Islet of Langerhans (tissue), 1 donor: ENCODE data around the gene DYRK4.
A peak's percentile ranks its signal among the peaks of the same experiment; 100 is the strongest.
"Not testable (repeated sequence)": the region's sequence is repeated elsewhere in the genome, so short reads cannot be mapped to it uniquely, and the experiment has no call there.

ENCODE experiments used
- FAIRE-seq: peaks from one replicate; lab custom pipeline; 2011; peaks lifted over from hg19 to GRCh38; lab: Jason Lieb, UNC

DYRK4 gene, protein sequence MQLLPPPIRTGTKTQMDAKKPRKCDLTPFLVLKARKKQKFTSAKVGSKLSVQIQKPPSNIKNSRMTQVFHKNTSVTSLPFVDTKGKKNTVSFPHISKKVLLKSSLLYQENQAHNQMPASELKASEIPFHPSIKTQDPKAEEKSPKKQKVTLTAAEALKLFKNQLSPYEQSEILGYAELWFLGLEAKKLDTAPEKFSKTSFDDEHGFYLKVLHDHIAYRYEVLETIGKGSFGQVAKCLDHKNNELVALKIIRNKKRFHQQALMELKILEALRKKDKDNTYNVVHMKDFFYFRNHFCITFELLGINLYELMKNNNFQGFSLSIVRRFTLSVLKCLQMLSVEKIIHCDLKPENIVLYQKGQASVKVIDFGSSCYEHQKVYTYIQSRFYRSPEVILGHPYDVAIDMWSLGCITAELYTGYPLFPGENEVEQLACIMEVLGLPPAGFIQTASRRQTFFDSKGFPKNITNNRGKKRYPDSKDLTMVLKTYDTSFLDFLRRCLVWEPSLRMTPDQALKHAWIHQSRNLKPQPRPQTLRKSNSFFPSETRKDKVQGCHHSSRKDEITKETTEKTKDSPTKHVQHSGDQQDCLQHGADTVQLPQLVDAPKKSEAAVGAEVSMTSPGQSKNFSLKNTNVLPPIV

DNA sequence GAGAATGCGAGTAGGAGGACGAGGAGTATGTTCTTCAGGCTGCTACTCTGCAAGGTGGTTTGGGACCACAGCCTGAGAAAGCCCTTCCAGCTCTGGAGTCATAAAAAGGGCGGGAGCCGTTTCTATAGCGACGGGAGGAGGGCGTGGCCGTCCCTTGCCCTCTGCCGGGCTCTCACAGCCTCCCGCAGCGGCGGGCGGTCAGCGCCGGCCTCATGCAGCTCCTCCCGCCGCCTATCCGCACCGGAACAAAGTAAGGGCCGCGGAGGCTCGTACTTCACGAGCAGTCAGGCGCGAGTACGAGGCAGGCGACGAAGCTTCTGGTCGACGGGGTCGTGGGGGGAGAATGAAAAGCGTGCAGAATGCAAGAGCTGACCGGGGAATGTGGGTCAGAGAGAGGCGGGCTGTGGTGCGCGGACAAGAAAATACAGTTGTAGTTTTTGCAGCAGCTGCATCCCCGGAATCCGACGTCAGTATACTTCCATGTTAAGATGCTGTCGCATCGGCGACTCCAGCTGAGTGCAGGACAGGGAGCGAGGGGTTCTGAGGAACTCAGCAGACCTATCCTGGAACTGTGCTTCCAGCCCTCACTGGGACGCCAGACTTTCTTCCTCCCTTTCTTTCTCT, at the start of gene DYRK4:
DYRK4 (plus strand) TSS at position 175 of the 624 bp plus-strand sequence; CDS start at position 213, 38 bp downstream.
- FAIRE-seq: no peak

DNA sequence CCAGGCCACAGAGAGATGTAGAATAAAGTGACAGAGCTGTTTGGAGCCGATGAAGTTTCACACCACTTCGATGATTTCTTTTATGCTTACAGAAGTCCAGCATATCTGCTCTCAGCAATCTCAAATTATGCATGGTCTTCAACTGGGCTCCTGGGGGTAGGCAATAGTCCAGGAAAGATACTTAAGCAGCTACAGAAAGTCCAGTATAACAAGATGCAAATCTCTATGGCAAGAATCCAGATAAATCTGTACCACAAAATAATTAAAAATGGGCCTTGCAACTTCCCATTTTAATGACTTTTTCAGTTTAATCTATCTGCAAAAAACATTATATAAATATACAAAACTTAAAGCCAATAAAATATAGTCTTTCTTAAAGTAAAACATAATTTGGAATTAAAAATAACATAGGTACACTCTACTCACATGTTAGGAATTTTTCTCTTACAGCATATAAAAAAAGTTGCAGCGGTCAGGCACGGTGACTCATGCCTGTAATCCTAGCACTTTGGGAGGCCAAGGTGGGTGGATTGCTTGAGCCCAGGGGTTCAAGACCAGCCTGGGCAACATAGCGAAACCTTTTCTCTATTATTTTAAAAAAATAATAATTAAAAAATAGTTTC, 43.8 kb upstream of the DYRK4 start:
- FAIRE-seq: no peak

DNA sequence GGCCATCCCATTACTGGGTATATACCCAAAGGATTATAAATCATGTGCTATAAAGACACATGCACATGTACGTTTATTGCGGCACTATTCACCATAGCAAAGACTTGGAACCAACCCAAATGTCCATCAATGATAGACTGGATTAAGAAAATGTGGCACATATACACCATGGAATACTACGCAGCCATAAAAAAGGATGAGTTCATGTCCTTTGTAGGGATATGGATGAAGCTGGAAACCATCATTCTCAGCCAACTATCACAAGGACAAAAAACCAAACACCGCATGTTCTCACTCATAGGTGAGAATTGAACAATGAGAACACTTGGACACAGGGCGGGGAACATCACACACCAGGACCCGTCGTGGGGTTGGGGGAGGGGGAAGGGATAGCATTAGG, 38.6 kb upstream of the DYRK4 start:
- not testable (repeated sequence) for FAIRE-seq

DNA sequence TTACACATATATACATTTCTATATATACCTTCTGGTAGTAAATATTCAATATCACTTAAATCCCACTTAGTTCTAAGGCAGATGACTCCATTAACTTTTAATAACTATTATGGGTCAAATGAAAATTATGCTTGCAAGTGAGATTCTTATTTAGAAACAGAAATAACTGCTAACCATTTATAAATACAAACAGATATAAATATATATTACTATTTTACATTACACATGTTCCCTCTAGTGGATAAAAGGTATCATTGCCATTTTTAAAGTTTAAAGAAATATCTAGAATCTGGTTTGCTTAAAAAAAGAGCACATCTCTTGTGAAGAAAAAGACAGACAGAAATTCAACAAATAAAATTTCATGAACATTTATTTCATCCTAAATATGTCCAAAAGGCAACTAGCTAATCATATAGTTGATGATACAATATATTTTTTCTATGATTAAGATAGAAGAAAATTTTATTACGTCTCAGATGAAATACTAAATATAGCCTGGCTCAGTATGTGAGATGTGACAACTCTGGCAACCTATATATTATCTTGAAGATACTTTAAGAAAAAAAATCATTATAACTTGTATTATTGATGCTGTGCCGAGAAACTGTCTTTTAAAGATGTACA, 35.0 kb upstream of the DYRK4 start:
- peak; percentile 99 for FAIRE-seq

DNA sequence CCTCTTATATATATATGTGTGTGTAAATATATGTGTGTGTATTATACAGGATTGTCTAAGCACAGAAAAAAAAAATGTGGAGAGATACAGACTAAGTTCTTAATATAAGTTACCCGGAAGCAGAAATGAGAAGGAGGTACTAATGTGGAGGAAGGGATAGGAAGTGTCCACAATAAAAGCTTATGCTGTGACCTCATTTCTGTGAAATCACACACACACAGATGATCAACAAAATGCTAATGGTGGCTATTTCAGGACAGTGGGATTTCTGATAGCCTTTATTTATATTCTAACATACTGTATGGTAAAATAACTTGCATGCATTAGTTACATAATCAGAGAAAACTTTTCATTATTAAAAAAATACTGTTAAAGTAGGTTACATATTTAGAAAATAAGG, 31.8 kb upstream of the DYRK4 start:
- no peak for FAIRE-seq

DNA sequence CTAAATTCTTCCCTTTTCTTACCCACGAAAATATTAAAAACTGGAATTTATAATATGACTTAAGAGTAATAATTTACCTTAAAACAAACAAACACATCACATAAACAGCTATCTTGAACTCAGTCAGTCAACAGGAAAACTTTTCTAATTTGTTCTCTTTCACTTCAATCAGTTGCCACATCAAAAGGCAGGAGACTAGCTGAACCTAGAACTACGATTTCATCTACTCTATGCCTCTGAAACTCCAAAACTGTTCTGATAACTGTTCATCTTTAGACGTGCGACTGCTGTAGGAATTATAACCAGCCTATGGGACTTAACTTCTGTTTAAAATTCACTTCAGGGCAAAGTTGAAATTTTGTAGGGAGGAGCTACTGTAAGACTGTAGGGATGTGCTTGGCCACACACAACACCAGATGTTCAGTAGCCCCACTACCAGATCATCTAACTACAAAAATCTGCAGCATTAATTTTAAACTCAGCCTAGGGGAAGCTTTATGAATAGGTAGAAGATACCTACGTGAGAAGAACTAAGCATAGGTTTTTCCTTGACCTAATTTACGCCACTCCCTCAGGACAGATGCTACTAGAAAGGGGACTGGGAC, 30.9 kb upstream of the DYRK4 start:
- no peak for FAIRE-seq

DNA sequence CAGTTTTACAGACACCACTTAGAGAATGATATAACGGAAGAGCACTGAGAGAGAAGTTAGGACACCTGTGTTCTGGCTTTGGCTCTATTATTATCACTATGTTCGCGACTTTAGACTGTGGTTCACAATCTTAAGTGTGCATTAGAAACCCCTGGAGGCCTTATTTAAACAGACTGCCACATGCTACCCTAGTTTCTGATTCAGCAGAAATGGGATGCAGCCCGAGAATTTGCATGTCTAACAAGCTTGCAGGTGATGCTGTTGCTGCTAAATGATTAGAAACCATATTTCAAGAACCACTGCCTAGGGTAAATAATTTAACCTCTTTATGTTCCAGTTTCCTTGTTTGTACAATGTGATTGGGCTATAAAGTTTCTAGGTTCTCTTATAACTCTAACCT, 26.9 kb upstream of the DYRK4 start:
- FAIRE-seq: no peak

DNA sequence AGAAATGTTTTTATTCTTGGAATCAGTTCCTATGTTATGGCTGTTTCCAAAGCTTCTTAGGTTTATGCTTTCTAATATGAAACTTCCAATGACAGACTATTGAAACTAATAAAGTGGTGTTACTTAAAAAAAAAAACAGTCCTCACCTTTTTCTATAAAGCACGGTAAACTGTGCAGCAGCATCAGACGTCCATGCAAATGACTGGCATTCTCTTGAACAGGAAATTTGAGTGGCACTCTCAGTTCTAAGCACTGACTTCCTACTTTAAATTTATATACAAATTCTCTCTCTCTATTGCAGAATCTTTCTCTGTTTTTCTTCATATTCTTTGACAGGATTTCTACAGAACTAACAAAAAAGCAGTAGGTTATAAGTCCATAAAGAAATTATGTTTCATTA, 26.1 kb upstream of the DYRK4 start:
- no peak for FAIRE-seq

DNA sequence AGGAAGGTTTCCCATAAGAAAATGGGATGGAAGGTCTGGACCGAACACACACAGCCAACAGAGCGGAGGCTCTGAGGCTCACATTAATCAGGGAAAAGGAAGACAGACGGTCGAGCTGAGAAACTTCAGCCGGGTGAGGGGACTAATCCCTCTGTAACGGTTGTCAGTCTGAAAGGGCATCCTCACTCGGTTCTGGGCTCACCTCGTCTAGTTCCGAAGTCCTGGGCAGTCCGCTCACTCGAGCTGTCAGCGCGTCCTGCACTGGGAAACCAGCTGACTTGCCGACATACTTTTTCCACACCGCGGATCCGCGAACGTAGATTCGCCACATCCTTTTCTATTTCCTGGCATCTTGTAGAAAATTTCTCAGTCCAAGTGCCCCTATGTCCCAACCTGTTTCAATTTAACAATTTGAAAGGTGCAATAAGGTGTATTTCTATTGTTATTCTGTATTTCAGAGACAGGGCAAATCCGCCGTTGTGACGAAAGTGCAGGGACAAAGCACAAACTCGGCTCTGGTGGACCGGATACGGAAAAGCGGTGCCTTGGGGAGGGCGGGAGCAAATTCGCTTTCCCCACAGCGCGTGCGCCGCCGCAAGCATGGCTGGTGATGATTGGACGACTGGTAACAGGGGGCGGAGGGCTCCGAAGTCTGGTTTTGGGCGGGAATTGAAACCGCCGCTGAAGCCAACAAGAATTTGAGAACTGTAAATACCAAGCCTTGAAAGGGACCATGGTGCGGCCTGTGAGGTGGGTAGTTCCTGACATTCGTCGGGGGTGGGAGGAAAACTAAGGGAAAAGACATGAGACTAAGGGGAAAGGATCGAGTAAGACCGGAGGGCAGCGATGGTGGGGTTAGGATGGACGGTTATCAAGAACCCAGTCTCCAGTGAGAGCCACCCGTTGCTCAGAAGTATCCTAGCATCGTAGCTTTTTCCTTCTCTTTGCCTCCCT, 23.5 kb upstream of the DYRK4 start, which contains the start of gene RAD51AP1:
RAD51AP1 (plus strand) TSS at position 684 of the 954 bp plus-strand sequence; CDS start at position 734, 50 bp downstream.
- FAIRE-seq: peak; percentile 99

DNA sequence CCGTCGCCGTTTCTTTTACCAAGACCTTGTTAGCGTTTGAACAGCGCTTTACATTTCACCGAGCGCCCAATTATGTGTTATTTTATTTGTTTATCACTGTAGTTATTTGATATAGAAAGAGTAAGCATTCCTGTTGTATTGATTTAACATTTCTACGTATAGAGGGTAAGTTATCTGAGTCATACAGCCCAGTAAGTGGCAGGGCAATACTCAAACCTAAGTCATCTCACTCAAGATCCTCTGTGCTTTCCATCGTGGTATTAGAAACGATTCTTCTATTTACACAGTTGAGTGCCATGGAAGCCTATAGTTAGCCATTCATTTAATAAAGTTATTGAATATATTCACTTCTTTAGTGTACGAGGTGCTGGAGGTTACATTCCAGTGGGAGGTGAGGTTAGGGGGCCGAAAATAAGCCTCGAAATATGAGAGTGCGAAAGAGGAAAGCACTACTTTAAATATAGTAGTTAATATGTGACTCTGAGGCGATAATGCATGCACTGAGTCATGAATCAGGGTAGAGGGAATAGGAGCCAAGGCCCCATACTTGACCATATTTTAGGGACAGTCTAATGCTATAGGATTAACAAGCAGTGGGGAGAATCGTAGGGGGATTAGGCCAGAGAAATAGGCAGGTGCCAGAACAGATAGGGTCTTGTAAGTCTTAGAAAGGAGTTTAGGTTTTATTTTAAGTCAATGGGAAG, 22.7 kb upstream of the DYRK4 start:
- FAIRE-seq: no peak

DNA sequence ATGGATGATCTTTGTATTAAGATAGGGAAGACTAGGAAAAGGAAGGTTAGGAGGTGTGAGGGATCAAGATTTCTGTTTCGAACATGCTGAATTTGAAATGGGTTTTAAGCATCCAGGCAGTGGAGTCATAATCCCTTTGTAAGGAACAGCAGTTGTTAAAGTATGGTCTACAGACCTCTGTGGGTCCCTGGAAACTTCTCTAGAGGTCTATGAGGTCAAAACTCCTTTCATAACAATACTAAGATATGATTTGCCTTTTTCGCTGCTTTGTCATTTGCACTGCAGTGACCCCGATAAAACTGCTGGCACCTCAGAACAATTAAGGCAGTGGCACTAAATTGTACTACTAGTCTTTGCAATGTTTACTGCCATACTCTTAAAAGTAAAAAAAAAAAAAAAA, 21.8 kb upstream of the DYRK4 start:
- FAIRE-seq: no peak

DNA sequence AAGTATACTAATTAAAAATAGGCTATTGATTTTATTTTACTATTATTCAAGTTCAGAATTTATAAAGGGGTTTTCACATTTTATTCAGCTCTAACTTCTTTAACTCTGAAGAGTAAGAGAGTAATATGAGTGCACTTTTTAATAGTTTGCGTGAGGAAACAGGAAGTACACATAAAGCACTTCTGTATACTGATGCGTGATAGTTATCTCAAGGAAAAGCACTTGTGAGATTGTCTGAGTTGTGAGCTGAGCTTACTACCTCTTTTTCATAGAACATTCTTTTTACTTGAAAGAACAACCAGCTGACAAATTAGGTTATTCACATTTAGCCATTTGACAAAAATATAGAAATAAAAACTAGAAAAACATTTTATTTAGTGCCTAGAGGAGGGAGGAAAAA, 21.4 kb upstream of the DYRK4 start:
- FAIRE-seq: no peak

DNA sequence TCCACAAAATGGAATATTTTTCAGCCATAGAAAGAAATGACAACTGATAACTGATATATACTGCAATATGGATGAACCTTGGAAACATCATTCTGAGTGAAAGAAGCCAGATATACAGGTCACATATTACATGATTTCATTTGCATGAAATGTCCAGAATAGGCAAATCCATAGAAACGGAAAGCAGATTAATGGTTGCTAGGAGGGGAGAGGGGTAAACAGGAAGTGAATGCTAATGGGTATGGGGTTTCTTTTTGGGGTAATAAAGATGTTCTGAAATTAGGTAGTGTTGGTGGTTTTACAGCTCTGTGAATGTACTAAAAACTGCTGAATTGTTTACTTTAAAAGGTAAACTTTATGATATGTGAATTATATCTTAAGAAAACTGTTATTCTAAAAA, 16.8 kb upstream of the DYRK4 start:
- FAIRE-seq: no peak

DNA sequence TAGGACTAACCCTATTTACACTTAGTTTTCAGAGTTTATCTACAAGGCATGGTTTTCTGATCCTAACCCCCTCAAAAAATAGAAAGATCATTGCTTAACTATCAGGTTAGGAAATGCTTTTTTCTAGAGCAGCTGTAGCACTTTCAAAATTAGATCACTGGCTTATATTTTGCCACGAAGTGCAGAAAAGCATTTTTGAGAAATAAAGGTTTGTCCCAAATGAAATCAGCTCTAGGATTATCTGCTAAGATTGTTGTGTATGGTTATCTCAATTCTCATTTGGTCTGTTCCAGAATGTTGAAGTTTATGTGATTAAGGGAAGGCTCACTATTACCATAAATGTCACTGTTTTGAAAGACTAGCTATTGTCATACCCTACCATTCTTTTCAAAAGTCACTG, 9.8 kb upstream of the DYRK4 start:
- no peak for FAIRE-seq

DNA sequence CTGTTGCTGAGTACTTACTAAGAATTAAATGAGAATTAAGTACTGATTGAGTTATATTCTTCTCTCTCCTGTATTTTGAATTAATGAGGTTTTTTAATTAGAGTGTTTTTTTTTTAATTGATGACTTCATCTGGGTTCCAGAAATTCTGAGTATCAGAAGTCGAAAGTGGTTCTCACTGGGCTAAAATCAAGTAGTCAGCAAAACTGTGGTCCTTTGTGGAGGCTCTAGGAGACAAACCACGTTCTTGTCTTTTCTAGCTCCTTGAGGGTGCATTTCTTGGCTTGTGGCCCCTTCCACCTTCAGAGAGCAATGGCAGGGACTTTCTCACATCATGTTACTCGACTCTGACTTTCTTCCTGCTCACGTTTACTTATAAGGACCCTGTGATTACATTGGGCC, 8.1 kb upstream of the DYRK4 start:
- FAIRE-seq: no peak

DNA sequence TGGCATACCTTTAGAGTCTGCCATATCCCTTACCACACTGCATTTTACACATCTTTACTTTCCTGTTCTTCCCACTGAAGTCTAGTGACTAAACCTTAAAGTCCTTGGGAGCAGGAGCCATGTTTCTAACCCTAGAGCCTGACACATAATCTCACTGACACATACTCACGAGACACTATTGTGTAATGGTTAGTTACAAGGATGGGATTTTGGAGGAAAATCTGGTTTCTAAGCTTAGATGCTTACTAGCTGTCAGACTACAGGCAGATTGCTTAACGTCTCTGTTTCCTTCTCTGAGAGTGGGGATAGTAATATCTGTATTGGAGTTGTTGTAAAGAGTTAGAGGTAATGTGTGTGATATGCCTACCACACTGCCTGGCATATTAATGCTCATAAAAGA, 6.2 kb upstream of the DYRK4 start:
- no peak for FAIRE-seq

DNA sequence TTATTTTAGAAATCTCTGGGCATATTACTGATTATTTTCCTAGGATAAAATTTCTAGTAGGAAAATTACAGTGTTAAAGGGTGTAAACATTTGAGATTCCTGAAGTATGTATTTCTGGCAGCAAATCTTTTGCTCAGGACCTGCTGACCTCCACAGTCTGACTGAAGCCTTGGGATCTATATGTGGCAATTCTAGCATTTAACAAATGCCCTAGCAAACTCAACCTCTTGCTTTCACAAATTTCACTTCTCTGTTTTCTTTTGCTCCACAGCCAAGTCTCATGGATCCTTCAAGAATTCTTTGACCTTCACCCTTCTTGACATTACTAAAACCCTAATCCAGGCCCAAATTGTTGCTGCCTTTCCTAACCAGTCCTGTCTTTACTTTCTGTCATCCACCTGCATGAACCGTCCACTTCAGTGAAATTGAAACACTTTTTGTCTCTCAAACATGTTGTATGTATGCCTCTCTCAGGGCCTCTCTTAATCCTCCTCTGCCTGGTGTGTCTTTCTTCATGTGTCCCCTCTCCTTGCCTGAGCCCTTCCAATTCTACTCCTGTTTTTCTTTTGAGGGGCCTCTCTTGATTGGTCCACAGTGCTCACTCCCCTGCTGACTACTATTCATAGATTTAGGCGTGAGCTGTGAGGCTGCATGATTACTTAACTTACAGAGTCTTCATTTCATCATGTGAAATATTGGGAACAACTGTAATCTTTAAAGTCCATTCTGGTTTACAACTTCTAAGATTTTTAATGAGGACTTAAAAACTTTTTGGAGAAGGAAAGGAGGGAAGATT, 5.1 kb upstream of the DYRK4 start:
- FAIRE-seq: no peak

DNA sequence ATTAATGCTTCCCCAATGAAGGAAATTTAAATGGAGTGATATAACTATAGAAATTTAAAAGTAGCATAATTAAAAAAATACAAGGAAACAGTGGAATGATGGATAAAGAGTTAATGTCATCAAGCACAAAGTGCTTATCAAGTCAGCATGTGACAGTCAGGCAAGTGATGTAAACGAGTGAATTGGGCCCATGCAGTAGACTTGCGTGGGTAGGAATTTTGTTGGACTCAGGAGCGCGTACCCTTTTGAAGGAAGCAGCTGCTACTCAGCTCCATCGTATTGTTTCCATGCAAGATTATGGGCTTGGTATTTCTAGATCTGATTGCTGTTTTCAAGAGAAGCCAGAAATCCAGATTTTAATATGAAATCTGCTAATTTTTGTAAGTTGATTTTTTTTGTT, 4.4 kb upstream of the DYRK4 start:
- no peak for FAIRE-seq

DNA sequence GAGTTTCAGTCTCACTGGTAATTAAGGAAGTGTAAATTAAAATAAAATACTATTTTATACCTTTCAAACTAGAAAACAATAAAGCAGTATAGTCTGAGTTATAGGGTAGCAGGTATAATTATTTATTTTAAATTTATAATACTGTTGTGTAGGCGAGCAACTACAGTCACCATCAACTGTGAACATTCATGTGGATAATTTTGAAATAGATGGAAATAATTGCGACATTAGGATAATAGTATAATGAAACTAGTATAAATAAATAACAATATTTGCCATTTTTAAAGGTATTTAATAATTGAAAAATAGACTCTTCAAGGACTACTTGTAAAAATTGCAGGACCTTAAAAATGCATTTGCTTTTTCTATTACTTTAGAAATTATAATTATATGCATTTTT, 3.8 kb upstream of the DYRK4 start:
- FAIRE-seq: peak; percentile 70
